Measurements from ENCODE around the gene PCDHB9.
"Not testable (repeated sequence)": the region's sequence is repeated elsewhere in the genome, so short reads cannot be mapped to it uniquely, and the experiment has no call there.

PCDHB9 gene

DNA sequence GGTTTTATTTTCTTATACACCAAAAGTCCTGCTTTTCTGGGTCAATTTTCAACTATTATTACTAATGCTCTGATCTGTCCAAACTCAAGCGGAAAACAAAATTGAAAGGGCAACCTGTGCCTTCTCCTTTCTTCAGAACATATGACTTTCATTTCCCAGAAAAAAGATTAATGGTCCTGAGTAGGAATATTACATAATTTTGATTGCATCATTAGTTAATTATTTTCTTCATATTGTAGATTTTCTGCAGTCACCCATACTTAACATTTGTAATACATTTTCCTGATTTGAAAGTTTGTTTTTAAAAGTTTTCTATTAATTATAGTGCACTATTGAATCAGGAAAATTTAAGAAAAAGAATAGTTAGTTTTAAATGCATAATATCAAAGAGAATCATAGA, 11.0 kb upstream of the PCDHB9 start:
- no peaks in the 10 kb centered on the region for H3K27me3 ChIP-seq (ENCODE audit: insufficient read depth, low read depth)
- H3K4me2 ChIP-seq, result no peak overlapping the region
- no peaks in the 10 kb centered on the region for H3K4me1 ChIP-seq (ENCODE audit: low read depth, poor library complexity, severe bottlenecking)
- H3K9ac ChIP-seq, result no peak overlapping the region
- H2AFZ ChIP-seq (ENCODE audit: low read depth), result no peak overlapping the region
- no peak overlapping the region for H3K4me3 ChIP-seq (IDR thresholded peaks at IDR 0.05; ENCODE audit: insufficient read depth, low read depth, low read length)
- TF ChIP-seq, protein P1, sequence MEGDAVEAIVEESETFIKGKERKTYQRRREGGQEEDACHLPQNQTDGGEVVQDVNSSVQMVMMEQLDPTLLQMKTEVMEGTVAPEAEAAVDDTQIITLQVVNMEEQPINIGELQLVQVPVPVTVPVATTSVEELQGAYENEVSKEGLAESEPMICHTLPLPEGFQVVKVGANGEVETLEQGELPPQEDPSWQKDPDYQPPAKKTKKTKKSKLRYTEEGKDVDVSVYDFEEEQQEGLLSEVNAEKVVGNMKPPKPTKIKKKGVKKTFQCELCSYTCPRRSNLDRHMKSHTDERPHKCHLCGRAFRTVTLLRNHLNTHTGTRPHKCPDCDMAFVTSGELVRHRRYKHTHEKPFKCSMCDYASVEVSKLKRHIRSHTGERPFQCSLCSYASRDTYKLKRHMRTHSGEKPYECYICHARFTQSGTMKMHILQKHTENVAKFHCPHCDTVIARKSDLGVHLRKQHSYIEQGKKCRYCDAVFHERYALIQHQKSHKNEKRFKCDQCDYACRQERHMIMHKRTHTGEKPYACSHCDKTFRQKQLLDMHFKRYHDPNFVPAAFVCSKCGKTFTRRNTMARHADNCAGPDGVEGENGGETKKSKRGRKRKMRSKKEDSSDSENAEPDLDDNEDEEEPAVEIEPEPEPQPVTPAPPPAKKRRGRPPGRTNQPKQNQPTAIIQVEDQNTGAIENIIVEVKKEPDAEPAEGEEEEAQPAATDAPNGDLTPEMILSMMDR (conservative IDR thresholded peaks at IDR 0.05; ENCODE audit: low read depth, low read length), result no peak
- no peaks in the 10 kb centered on the region for H3K36me3 ChIP-seq (ENCODE audit: insufficient read depth)
- no peaks in the 10 kb centered on the region for H3K79me2 ChIP-seq (ENCODE audit: insufficient read depth, low read depth)
- H3K27ac ChIP-seq, result no peak overlapping the region
- H4K20me1 ChIP-seq (ENCODE audit: insufficient read depth), result no peaks in the 10 kb centered on the region

GRCh38 chr5:141177577-141178191, 9.3 kb upstream of the PCDHB9 start, which contains the start of gene PCDHB8:
Gene PCDHB8 (plus strand): TSS chr5:141177790. CDS start chr5:141178035, 245 bp downstream.
- not testable (repeated sequence) for H3K27ac ChIP-seq; H3K4me3 ChIP-seq (IDR thresholded peaks at IDR 0.05; ENCODE audit: insufficient read depth, low read depth, low read length); H3K4me2 ChIP-seq; H4K20me1 ChIP-seq (ENCODE audit: insufficient read depth); H2AFZ ChIP-seq (ENCODE audit: low read depth); H3K27me3 ChIP-seq (ENCODE audit: insufficient read depth, low read depth); H3K4me1 ChIP-seq (ENCODE audit: low read depth, poor library complexity, severe bottlenecking); H3K79me2 ChIP-seq (ENCODE audit: insufficient read depth, low read depth); H3K9ac ChIP-seq; H3K36me3 ChIP-seq (ENCODE audit: insufficient read depth)

- not testable (repeated sequence) for H4K20me1 ChIP-seq (ENCODE audit: insufficient read depth); H2AFZ ChIP-seq (ENCODE audit: low read depth); H3K79me2 ChIP-seq (ENCODE audit: insufficient read depth, low read depth); H3K4me3 ChIP-seq (IDR thresholded peaks at IDR 0.05; ENCODE audit: insufficient read depth, low read depth, low read length); H3K9ac ChIP-seq; H3K36me3 ChIP-seq (ENCODE audit: insufficient read depth); H3K4me1 ChIP-seq (ENCODE audit: low read depth, poor library complexity, severe bottlenecking); H3K27me3 ChIP-seq (ENCODE audit: insufficient read depth, low read depth); H3K4me2 ChIP-seq; H3K27ac ChIP-seq
These were observed 7.6 kb upstream of the PCDHB9 start for GRCh38 chr5:141179371-141179770.

DNA sequence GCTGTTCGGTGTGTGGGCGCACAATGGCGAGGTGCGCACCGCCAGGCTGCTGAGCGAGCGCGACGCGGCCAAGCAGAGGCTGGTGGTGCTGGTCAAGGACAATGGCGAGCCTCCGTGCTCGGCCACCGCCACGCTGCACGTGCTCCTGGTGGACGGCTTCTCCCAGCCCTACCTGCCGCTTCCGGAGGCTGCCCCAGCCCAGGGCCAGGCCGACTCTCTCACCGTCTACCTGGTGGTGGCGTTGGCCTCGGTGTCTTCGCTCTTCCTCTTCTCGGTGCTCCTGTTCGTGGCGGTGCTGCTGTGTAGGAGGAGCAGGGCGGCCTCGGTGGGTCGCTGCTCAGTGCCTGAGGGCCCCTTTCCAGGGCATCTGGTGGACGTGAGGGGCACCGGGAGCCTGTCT, 7.1 kb upstream of the PCDHB9 start:
- H3K27me3 ChIP-seq (ENCODE audit: insufficient read depth, low read depth); H3K9ac ChIP-seq; H3K79me2 ChIP-seq (ENCODE audit: insufficient read depth, low read depth); H4K20me1 ChIP-seq (ENCODE audit: insufficient read depth); H3K27ac ChIP-seq; H2AFZ ChIP-seq (ENCODE audit: low read depth); H3K4me2 ChIP-seq; H3K36me3 ChIP-seq (ENCODE audit: insufficient read depth); H3K4me3 ChIP-seq (IDR thresholded peaks at IDR 0.05; ENCODE audit: insufficient read depth, low read depth, low read length); H3K4me1 ChIP-seq (ENCODE audit: low read depth, poor library complexity, severe bottlenecking): not testable (repeated sequence)

DNA sequence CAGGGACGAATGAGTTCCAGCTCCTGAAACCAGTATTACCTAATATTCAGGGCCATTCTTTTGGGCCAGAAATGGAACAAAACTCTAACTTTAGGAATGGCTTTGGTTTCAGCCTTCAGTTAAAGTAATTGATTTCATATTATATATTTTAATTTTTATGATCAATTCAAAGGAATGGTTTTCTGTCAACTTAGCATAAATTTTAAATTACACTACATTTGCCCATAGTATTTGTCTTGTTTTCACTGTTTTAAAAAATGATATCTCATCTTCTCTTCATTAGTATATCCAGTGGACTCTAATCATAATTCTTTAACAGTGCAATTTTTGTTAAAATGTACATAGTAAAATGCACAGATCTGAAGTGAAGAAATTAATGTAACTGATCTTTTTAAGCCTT, 6.6 kb upstream of the PCDHB9 start:
- Histone ChIP-seq H3K4me3 (IDR thresholded peaks at IDR 0.05; ENCODE audit: insufficient read depth, low read depth, low read length) (no peak overlapping the region), H3K9ac (no peak overlapping the region), H4K20me1 (ENCODE audit: insufficient read depth) (no peaks in the 10 kb centered on the region), H3K79me2 (ENCODE audit: insufficient read depth, low read depth) (no peaks in the 10 kb centered on the region), H2AFZ (ENCODE audit: low read depth) (no peak overlapping the region), H3K27me3 (ENCODE audit: insufficient read depth, low read depth) (no peaks in the 10 kb centered on the region), H3K27ac (no peak overlapping the region), H3K36me3 (ENCODE audit: insufficient read depth) (no peaks in the 10 kb centered on the region), H3K4me2 (no peak overlapping the region), H3K4me1 (ENCODE audit: low read depth, poor library complexity, severe bottlenecking) (no peaks in the 10 kb centered on the region)
- TF ChIP-seq, protein P1 (conservative IDR thresholded peaks at IDR 0.05; ENCODE audit: low read depth, low read length), result no peak

DNA sequence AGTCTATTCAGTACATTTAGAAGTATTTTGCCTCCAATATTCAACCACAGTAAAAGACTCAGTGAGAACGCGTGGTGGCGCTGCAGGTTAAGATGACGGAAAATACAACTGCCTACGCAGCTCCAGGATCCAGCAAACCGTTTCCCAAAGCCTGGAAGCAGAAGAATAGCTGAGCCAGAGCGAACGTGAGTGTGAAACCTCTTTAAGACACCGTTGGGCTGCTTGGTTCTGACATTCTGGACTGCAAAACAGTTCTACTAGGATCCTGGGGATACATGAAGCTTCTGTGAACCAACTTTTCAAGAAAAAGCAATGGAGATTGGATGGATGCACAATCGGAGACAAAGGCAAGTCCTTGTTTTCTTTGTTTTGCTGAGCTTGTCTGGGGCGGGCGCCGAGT, 4.7 kb upstream of the PCDHB9 start, which contains the start of gene PCDHB16:
TSS of gene PCDHB16 (plus strand) at position 140 of the 400 bp plus-strand sequence. CDS start at position 313, 173 bp downstream.
- Histone ChIP-seq H3K27me3 (ENCODE audit: insufficient read depth, low read depth) (no peaks in the 10 kb centered on the region), H3K9ac (no peak within 1 kb of the TSS), H2AFZ (ENCODE audit: low read depth) (no peak within 1 kb of the TSS)

DNA sequence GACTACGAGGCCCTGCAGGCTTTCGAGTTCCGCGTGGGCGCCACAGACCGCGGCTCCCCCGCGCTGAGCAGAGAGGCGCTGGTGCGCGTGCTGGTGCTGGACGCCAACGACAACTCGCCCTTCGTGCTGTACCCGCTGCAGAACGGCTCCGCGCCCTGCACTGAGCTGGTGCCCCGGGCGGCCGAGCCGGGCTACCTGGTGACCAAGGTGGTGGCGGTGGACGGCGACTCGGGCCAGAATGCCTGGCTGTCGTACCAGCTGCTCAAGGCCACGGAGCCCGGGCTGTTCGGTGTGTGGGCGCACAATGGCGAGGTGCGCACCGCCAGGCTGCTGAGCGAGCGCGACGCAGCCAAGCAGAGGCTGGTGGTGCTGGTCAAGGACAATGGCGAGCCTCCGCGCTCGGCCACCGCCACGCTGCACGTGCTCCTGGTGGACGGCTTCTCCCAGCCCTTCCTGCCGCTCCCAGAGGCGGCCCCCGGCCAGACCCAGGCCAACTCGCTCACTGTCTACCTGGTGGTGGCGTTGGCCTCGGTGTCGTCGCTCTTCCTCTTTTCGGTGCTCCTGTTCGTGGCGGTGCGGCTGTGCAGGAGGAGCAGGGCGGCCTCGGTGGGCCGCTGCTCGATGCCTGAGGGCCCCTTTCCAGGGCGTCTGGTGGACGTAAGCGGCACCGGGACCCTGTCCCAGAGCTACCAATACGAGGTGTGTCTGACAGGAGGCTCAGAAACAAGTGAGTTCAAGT, 2.7 kb upstream of the PCDHB9 start:
- H3K9ac ChIP-seq; H3K4me2 ChIP-seq; H3K27me3 ChIP-seq (ENCODE audit: insufficient read depth, low read depth); H3K79me2 ChIP-seq (ENCODE audit: insufficient read depth, low read depth); H4K20me1 ChIP-seq (ENCODE audit: insufficient read depth); H2AFZ ChIP-seq (ENCODE audit: low read depth); H3K4me3 ChIP-seq (IDR thresholded peaks at IDR 0.05; ENCODE audit: insufficient read depth, low read depth, low read length); H3K36me3 ChIP-seq (ENCODE audit: insufficient read depth); H3K4me1 ChIP-seq (ENCODE audit: low read depth, poor library complexity, severe bottlenecking); H3K27ac ChIP-seq: not testable (repeated sequence)

More for the DNA sequence above, 4.7 kb upstream of the PCDHB9 start, which contains the start of gene PCDHB16:
- TF ChIP-seq, protein P1 (conservative IDR thresholded peaks at IDR 0.05; ENCODE audit: low read depth, low read length), result no peak
- H3K79me2 ChIP-seq (ENCODE audit: insufficient read depth, low read depth), result no peaks in the 10 kb centered on the region
- no peaks in the 10 kb centered on the region for H3K36me3 ChIP-seq (ENCODE audit: insufficient read depth)
- no peaks in the 10 kb centered on the region for H4K20me1 ChIP-seq (ENCODE audit: insufficient read depth)
- H3K4me1 ChIP-seq (ENCODE audit: low read depth, poor library complexity, severe bottlenecking), result no peaks in the 10 kb centered on the region
- H3K4me3 ChIP-seq (IDR thresholded peaks at IDR 0.05; ENCODE audit: insufficient read depth, low read depth, low read length), result no peak within 1 kb of the TSS
- H3K4me2 ChIP-seq, result no peak within 1 kb of the TSS
- no peak within 1 kb of the TSS for H3K27ac ChIP-seq
